ENCODE data around the gene FLT1.

The FLT1 gene

GRCh38 chr13:28496188-28496564 lies 1.2 kb upstream of the FLT1 start:
- no peak for DNase-seq
- no peak overlapping the region for H3K4me3 ChIP-seq (ENCODE audit: low read depth, low read length)
- H3K36me3 ChIP-seq = no peaks in the 10 kb centered on the region
- TF ChIP-seq CTCF (IDR thresholded peaks at IDR 0.05; ENCODE audit: low read depth, low read length) = no peak
- H3K9me3 ChIP-seq (ENCODE audit: severe bottlenecking) = peaks cover 2% of the 10 kb centered on the region
- H3K27me3 ChIP-seq (ENCODE audit: insufficient read depth, low read depth, severe bottlenecking) = peaks cover 23% of the 10 kb centered on the region
- H3K27ac ChIP-seq = no peak overlapping the region

- no peak for DNase-seq
- Histone ChIP-seq H3K9me3 (ENCODE audit: severe bottlenecking) (peaks cover 2% of the 10 kb centered on the region), H3K27ac (no peak overlapping the region), H3K36me3 (no peaks in the 10 kb centered on the region), H3K4me3 (ENCODE audit: low read depth, low read length) (no peak overlapping the region), H3K27me3 (ENCODE audit: insufficient read depth, low read depth, severe bottlenecking) (peaks cover 23% of the 10 kb centered on the region)
- no peak for TF ChIP-seq CTCF (IDR thresholded peaks at IDR 0.05; ENCODE audit: low read depth, low read length)
Measured at GRCh38 chr13:28495538-28496187, 735 bp upstream of the FLT1 start.

- H3K27ac ChIP-seq = peak overlapping the region; percentile 2
- peak overlapping the region; percentile 71 for H3K4me3 ChIP-seq (ENCODE audit: low read depth, low read length)
- no peak for TF ChIP-seq CTCF (IDR thresholded peaks at IDR 0.05; ENCODE audit: low read depth, low read length)
- H3K27me3 ChIP-seq (ENCODE audit: insufficient read depth, low read depth, severe bottlenecking) = peaks cover 23% of the 10 kb centered on the region
- no peaks in the 10 kb centered on the region for H3K36me3 ChIP-seq
- DNase-seq = peak; percentile 56
- H3K9me3 ChIP-seq (ENCODE audit: severe bottlenecking) = peaks cover 2% of the 10 kb centered on the region
Measured at GRCh38 chr13:28494504-28494777, 487 bp downstream of the FLT1 start.

- TF ChIP-seq CTCF (IDR thresholded peaks at IDR 0.05; ENCODE audit: low read depth, low read length) = no peak
- no peak overlapping the region for H3K27ac ChIP-seq
- DNase-seq = peak; percentile 41
- H3K27me3 ChIP-seq (ENCODE audit: insufficient read depth, low read depth, severe bottlenecking) = peaks cover 23% of the 10 kb centered on the region
- H3K9me3 ChIP-seq (ENCODE audit: severe bottlenecking) = peaks cover 2% of the 10 kb centered on the region
- H3K4me3 ChIP-seq (ENCODE audit: low read depth, low read length) = peak overlapping the region; percentile 71
- H3K36me3 ChIP-seq = no peaks in the 10 kb centered on the region
Measured at GRCh38 chr13:28493740-28494503, 1.0 kb downstream of the FLT1 start.

- Histone ChIP-seq H3K36me3 (no peaks in the 10 kb centered on the region), H3K4me3 (ENCODE audit: low read depth, low read length) (no peak overlapping the region), H3K9me3 (ENCODE audit: severe bottlenecking) (peaks cover 2% of the 10 kb centered on the region), H3K27ac (no peak overlapping the region), H3K27me3 (ENCODE audit: insufficient read depth, low read depth, severe bottlenecking) (peaks cover 23% of the 10 kb centered on the region)
- no peak for TF ChIP-seq CTCF (IDR thresholded peaks at IDR 0.05; ENCODE audit: low read depth, low read length)
- DNase-seq = no peak
Measured at GRCh38 chr13:28492569-28493367, 2.2 kb downstream of the FLT1 start.

All from WERI-Rb-1 (cell line).